Myocyte (in vitro differentiated cells): ENCODE data around the gene SPINT3. TPM values are rescaled to one million over a fixed set of nuclear protein-coding genes. Genes with fewer than 3 reads are reported as not detected.
"Not testable (repeated sequence)": the region's sequence is repeated elsewhere in the genome, so short reads cannot be mapped to it uniquely, and the experiment has no call there.

Source experiments
- DNase-seq: peaks from one replicate; pipeline ENCODE4 v3.0.0-alpha.2; 2012; ENCODE audit warnings: low read depth
- total RNA-seq: library from RNA; depleted of rRNA; stranded (reverse); fragments of >200 nt; gene quantifications from 2 replicates; pipeline ENCODE4 v1.2.3, GENCODE V29; 2014

SPINT3 gene
- total RNA-seq, 1 donor from 2014 or later: not detected

DNA sequence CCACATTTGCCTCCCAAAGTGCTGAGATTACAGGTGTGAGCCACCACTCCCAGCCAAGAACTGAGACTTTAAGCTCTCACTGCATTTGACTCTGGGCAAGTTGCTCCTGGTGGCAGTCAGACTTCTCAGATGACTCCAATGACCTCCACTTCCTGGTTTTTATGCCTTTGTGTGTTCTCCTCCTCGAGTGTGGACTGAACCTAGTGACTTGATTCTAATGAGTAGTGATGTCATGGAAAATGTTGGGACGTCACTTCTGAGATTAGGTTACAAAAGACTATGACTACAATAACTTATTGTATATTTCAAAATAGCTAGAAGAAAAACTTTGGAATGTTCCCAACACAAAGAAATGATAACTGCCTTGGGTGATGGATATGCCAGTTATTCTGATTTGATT, 12.0 kb downstream of the SPINT3 start:
- DNase-seq: no peak

DNA sequence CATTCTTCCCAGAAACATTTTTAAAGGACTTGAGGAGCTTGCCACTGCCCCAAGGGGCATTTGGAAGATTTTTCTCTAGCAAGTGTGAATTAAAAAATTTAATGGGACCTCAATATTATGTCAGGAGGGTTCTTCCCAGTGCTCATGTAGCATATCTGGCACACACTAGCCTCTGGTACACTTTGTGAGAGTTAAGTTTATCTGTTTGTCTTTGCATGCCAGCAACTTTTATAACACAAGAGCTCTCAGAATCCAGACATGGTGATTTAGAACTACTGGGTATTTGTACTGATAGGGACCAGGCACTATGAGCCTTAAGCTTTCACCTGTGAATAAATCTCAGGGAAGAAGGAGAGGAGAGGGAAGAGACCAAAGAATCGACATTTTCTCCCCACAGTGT, 12.9 kb downstream of the SPINT3 start:
- no peak for DNase-seq

DNA sequence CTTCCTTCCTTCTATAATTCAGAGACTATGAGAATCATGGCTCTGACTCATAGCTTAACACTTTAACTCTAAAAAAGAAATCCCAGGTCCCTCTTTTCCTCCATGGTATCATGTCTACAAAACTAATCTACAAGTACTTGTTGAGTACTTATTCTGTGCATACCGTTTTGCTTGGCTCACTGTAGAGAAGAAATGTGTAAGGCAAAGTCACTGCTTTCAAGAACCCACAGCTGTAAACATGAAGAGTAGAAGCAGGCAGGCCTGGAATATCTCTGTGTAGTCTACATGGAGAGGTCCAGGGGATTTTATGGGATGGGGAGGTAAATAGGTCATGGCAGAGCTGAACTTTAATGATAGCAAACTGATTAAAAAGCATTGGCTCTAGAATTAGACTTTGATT, 13.8 kb downstream of the SPINT3 start:
- no peak for DNase-seq

DNA sequence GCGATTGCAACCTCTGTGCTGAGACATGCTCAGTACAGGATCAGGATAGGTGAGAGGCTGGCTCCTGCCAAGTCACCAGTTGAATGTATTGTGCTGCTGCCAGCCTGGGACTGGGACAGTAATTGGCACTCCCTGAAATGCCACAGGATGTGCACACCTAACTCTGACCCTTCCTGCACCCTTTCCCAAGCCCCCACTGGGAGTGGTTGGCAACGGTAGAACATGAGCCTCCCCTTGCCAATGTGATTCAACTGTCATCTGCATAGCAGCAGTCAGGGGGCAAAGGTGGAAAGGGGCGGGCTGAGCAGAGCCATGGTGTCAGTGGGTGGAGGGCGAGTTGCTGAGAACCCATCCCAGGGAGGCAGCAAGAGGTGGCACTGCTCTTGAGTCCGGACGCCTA, 15.4 kb downstream of the SPINT3 start:
- DNase-seq: no peak

DNA sequence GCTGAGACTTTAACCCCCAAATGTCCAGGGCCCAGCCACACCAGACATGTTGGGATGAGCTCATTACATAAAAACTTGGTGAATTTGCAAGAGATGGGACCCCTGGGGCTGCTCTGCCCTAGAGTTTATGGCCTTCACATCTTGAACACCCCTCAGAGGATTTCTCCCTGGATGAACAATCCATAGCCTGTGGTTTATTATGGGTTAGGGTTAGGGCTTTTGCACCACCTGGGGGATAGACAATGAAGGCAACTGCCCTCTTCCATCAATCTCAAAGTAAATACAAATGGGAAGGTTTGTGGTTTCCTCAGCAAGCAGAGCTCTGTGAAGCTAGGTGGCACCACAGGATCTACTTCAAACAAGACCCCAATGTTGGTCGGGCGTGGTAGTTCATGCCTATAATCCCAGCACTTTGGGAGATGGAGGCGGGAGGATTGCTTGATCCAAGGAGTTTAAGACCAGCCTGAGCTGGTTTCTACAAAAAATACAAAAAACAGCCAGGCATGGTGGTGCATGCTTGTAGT, 17.4 kb downstream of the SPINT3 start:
- DNase-seq: no peak

DNA sequence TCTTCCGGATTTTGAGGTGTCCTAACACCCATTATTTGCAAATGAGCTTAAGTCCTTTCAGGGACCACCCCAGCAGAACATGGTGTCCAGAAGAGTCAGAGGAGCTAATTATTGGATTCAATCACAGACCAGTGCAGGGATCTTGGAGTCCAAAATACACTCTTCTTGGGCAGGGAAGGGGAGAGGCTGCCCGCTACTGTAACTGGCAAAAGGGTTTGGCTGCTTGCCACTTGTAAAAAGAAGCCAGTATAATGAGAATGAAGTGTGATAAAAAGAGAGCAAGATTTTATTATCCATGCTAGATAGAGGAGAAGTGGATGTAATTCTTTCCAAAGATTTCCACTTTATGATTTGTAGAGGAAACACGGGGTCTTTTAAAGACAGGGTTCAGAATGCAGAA, 19.3 kb downstream of the SPINT3 start:
- no peak for DNase-seq

DNA sequence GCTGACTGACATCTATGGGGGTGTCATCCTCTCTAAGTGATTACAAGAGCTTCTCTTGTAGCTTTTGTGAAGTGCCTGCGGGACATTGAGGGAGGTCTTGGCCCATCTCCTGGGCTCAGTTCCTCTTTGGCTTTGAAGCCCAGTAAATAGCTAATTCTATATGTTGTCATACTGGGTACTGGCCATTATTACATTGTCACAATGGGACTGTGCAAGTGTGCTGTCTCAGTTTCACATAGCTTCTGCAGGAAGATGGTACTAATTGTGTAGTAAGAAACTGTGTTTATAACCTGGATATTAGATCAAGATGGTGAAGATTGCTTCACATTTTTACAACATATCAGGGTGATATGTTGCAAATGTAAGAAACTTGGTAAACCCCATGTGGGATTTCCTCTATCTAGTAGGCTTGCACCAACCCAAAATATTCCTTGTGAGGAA, 19.9 kb downstream of the SPINT3 start:
- DNase-seq: no peak

DNA sequence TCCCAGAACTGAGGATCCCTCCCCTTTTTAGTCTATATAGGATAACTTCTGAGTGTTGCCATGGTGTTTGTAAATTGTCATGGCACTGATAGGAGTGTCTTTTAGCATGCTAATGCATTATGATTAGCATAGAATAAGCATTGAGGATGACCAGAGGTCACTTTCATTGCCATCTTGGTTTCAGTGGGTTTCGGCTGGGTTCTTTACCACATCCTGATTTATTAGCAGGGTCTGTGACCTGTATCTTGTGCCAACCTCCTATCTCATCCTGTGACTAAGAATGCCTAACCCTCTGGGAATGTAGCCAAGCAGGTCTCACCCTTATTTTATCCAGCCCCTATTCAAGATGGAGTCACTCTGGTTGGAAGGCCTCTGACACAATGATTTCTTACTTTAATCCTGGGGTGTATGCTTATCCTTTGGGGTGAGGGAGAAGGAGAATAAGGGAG, 26.3 kb downstream of the SPINT3 start:
- peak; percentile 14 for DNase-seq

DNA sequence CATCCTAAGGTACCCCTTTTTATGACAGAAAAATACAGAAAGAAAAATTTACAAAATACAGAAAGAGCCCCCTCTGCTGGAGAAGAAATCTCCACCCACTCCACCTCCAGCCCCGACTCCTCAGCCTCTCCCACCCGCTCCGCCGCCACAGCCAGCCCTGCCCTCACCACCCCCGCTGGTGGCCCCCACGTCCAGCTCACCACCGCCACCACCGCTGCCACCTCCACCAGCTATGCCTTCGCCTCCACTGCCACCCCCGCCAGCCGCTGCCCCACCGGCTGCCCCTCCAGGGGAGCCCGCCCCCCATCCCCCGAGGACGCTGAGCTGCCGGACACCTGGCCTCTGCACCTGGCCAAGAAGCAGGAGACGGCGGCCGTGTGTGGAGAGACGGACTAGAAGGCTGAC, 28.2 kb downstream of the SPINT3 start:
- DNase-seq: no peak

DNA sequence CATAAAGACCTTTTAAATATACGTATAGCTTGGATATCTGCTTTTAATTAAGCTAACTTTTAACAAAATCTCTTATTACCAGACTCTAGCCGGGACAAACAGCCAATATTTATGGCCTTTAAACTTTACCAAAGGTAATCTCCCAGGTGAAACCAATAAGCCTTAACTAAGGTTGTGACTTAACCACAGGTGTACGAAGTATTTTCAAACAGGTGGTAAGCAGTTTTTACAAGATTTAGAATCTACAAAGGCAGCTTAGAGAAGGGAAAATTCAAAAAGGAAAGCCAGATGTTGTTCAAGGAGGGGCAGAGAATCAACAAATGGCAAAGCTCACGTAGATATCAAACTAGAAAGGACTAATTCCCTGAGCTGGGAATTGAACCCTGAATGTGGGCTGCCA, 30.0 kb downstream of the SPINT3 start:
- DNase-seq: no peak

DNA sequence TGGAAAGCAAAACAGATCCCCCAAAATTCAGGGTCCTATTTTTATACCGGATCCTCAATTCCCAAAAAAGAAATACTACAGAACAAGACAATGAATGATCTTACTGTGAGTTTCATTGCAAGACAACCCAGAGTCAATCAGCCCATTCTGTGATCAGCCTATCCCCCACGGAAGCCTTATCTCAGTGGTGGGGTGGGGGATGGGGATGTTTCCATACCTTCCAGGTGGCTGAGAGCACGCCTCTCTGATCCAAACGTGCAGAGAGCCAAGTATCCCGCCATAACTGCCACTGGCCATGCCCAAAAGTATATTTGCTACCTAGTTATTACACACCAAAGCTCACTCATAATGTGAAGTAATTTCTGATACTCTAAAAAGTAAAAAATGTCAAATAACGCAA, 30.7 kb downstream of the SPINT3 start:
- DNase-seq: no peak

DNA sequence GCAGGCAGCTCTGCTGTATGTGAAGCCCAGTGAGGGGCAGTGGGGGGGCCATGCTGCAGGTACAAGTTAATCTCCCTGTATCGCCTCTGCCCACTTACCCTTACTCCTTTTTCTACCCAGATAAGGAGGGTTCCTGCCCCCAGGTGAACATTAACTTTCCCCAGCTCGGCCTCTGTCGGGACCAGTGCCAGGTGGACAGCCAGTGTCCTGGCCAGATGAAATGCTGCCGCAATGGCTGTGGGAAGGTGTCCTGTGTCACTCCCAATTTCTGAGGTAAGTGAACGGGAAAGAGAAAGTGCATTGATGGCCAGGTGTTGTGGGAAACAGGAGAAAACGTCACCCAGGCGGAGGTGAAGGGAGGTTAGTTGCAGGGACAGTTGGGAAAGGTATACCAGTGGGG, 35.6 kb downstream of the SPINT3 start:
- no peak for DNase-seq

DNA sequence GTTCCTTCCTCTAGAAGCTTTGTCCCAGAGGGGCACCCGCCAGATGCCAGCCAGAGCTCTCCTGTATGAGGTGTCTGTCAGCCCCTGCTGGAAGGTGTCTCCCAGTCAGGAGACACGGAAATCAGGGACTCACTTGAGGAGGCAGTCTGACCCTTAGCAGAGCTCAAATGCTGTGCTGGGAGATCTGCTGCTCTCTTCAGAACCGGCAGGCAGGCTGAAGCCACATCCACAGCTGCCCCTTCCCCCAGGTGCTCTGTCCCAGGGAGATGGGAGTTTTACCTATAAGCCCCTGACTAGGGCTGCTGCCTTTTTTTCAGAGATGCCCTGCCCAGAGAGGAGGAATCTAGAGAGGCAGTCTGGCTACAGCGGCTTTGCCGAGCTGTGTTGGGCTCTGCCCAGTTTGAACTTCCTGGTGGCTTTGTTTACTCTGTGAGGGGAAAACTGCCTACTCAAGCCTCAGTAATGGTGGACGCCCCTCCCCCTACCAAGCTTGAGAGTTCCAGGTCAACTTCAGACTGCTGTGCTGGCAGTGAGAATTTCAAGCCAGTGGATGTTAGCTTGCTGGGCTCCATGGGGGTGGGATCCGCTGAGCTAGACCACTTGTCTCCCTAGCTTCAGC, 37.8 kb downstream of the SPINT3 start:
- not testable (repeated sequence) for DNase-seq

DNA sequence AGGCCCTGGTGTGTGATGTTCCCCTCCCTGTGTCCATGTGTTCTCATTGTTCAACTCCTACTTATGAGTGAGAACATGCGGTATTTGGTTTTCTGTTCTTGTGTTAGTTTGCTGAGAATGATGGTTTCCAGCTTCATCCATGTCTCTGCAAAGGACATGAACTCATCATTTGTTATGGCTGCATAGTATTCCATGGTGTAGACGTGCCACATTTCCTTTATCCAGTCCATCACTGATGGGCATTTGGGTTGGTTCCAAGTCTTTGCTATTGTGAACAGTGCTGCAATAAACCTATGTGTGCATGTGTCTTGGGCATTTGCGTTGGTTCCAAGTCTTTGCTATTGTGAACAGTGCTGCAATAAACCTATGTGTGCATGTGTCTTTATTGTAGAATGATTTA, 43.1 kb downstream of the SPINT3 start:
- DNase-seq: not testable (repeated sequence)

DNA sequence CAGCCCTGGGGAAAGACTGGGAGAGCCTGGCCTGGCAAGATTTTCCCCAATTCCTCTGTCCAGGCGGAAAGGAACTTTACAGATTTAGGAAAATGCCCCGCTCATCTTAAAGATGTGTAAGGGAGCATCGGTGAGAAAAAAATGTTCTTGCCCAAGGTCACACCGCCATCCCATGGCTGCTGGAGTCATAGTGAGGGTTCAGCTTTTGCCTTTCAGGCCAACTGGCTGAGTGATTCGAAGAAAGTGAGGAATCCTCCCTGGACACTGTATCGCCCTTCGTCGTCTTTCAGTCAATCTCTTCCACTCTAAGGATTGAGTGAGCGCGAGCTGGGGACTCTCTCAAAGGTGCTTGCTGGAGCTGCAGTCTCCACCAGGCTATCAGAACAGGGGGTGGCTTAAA, 44.5 kb downstream of the SPINT3 start:
- no peak for DNase-seq

DNA sequence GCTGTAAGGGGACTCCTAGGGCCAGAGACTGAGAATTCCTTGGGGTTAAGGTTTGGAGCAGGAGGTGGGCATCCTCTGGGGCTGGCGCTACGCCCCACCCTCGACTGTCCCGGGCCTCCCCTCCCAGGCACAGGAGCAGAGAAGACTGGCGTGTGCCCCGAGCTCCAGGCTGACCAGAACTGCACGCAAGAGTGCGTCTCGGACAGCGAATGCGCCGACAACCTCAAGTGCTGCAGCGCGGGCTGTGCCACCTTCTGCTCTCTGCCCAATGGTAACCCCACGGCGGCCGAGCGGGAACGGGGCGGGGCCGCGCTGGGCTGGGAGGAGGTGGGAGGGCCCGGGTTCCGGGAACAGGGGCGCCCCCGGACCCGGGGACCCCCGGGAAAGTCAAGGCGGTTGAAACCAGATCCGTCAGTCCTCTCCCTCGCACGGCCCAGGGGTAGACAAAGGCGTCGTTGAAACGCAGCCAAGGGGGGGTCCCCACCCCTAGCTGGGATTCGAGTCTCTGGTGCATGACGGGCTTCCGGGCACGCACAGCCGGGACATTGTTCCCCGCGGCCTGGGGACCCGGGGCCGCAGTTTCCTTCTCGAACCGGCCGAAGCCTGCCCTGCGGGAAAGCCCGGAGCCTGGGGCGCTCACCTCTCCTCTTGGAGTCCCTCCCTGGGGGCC, 45.0 kb downstream of the SPINT3 start:
- peak; percentile 19 for DNase-seq

DNA sequence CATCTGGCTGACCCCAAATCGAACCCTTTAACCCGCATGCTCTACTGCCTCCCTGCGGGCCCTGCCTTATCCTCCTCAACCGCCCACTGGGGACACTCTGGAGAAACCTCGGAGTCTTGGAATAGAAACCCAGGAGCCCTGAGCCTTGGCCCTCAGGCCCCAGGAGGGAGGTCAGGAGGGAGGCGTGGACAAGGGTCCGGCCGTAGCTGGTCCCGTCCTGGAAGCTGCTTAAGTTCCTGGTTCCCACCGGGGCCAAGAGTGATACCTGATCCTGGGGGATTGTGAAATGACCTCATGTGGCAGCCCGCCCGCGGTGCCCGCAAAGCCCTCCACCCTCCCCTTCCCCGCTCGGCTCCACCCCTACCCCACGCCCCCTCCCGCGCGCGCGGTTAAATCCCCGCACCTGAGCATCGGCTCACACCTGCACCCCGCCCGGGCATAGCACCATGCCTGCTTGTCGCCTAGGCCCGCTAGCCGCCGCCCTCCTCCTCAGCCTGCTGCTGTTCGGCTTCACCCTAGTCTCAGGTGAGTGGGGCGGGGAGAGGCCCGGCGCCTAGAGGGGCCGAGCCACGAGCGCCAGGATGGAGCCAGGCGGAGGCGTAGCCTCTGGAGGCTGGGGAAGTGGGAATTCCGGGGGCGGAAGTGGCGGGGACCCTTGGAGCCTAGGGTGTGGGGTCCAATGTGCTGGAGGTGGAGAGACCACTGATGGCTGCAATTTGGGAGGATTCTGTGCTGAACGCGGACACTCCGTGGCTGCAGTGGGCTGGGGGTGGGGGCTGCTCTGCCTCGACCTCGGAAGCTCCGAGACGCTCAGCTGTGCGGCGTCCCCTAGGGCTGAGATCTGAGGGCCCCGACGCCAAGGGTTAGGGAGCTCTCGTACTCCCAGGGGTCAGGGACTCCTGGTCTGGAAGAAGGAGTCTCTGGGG, 45.8 kb downstream of the SPINT3 start, which contains the start of gene WFDC2:
TSS of gene WFDC2 (plus strand) at position 418 of the 926 bp plus-strand sequence. CDS start at position 447, 29 bp downstream.
- DNase-seq: no peak

DNA sequence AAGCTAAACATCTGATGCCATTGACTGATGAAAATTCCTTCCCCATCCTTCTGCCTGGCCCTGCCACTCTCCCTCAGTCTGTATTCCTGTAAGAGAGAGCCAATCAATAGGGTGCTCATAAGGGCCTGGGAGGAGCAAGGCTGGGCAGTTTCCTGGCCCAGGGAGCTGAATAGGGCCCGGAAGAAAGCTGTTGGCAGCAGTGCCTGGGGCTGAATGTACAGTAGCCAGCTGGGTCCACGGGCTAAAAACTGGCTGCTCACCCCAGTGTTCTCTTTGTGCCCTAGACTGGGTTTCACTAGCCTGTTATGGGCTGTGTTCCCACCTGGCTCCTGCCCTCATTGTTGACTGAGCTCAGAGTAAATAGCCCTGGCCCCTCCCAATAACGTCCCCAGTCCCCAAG, 47.6 kb downstream of the SPINT3 start:
- no peak for DNase-seq

DNA sequence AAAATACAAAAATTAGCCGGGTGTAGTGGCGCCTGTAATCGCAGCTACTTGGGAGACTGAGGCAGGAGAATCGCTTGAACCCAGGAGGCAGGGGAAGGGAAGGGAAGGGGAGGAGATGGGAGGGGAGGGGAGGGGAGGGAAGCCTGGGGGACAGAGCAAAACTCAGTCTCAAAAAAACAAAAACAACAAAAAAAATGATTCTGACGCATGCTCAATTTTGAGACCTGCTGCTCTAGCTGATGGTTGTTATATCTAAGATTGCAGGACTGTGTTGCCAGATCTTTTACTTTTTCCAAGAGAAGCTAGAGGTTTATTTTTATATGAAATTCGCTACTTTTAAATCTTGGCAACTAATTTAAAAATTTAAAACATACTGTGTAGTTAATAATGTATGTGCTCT, 48.2 kb downstream of the SPINT3 start:
- no peak for DNase-seq

DNA sequence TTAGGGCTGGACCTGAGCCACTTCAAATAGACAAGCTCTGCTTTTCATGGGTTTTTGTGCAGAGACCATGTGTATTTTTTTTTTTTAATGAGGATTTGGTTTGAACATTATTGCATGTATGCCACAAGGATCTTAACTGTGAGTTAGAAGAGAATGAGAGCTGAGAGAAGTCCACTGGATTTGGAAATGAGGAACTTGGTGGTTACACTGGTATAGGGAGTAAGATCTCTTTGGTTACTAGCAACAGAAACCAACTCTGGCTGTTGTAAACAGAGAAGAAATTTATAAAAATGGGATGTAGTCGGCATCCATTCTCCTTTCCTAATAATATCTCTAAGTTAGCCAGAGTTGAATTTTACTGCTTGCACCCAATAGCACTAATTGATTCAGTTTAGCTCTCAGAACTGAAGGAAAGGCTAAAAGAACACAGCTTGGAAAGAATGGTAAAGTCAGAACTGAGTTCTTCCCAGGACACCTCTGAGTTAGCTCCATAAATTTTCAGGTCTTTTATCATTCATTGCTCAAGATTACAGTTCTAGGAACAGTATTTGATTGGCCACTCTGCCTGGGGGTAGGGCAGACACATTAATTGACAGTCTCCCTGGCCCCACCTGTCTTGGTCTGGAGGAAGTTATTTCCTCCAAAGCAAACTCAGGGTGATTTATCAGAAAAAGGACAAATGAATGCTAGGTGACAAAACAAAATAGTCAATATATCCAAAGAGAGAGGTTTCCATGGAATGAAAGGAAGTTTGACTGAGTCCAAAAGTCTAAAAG, 49.7 kb downstream of the SPINT3 start:
- no peak for DNase-seq

DNA sequence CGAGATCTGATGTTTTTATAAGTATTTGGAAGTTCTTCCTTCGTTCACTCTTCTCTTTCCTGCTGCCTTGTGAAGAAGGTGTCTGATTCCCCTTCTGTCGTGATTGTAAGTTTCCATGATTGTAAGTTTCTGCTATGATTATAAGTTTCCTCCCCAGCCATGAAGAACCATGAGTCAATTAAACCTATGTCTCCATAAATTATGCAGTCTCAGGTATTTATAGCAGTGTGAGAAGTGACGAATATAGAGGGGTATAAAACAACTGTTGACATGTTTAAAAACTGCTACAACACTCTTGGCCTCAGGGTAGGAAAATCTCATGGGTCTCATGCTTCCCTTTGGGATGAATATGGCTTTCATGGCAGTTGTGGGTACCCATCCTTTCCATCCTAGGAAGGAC, 51.7 kb downstream of the SPINT3 start:
- DNase-seq: no peak
